GM18507 (cell line): ENCODE results near the gene RBM39.

Experiments
- DNase-seq: peaks from one replicate; pipeline ENCODE4 v3.0.0; 2011; ENCODE audit warnings: low read depth; ENCODE audit not compliant: insufficient read length; ENCODE audit errors: extremely low spot score
- FAIRE-seq: peaks from 2 replicates; lab custom pipeline; 2011; peaks lifted over from hg19 to GRCh38; lab: Jason Lieb, UNC

RBM39 gene

DNA sequence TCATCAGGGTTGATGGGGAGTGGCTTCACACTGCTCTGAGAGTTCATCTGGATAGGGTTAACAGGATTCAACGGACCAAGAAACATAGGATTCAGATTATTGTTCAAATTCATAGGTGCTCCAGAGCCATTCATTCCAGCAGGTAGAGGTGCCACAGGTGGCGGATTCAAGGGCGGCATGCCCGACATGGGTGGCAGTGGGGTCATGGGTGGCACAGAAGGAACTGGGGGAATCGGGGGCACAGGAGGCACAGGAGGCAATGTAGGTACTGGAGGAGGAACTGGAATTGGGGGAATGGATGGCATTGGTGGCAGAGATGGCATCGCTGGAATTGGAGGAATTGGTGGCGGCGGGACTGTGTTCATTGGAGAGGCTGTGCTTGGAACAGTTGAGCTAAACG is 87.6 kb downstream of the RBM39 start:
- FAIRE-seq = no peak
- no peak for DNase-seq

DNA sequence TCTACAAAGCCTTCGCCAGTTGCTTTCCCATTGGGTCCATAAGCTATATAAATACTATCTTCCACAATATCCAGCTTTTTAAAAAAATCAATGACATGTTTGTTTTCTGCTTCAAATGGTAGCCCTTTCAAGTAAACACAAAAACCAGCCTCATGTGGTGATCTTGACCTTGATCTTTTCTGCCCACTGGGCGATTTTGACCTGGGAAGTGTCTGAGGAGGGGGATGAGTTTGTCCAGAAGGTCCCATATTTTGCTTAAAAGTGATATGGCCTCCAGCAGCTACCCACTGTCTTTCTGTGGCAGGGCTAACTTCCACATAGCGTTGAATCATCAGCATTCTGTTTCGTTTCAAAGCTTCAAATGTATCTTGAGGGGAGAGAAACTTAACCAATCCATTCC is 88.2 kb downstream of the RBM39 start:
- no peak for FAIRE-seq

More for the DNA sequence above, 88.2 kb downstream of the RBM39 start:
- DNase-seq = no peak
